Loucy (cell line): ENCODE measurements around the gene C1QTNF12.

ENCODE experiments used
- H2AFZ ChIP-seq: fragments of 200-600 bp; sonication (generic); 2 replicates; pipeline ENCODE4 v1.6.0; 2016; ENCODE audit warnings: antibody characterized with exemption, mild to moderate bottlenecking, low read length, moderate library complexity
- H3F3A ChIP-seq: fragments of 200-600 bp; 2 replicates; pipeline ENCODE4 v1.6.0; 2016; ENCODE audit warnings: antibody characterized with exemption, low read depth, mild to moderate bottlenecking
- H3K27me3 ChIP-seq: fragments of 200-600 bp; sonication (generic); 2 replicates; pipeline ENCODE4 v1.6.1; 2014; ENCODE audit warnings: low read length, mild to moderate bottlenecking; ENCODE audit not compliant: insufficient read depth, poor library complexity, severe bottlenecking
- H3K36me3 ChIP-seq: fragments of 200-600 bp; sonication (generic); 2 replicates; pipeline ENCODE4 v1.6.1; 2016; ENCODE audit warnings: low read length; ENCODE audit not compliant: insufficient read depth
- H3K4me1 ChIP-seq: fragments of 200-600 bp; sonication (generic); 2 replicates; pipeline ENCODE4 v1.5.1; 2014; ENCODE audit warnings: low read length, mild to moderate bottlenecking; ENCODE audit not compliant: insufficient read depth, poor library complexity, severe bottlenecking
- H3K4me2 ChIP-seq: fragments of 200-600 bp; sonication (generic); 2 replicates; pipeline ENCODE4 v1.6.0; 2014; ENCODE audit warnings: antibody characterized with exemption, low read length, low read depth, mild to moderate bottlenecking; ENCODE audit not compliant: poor library complexity, severe bottlenecking
- H3K4me3 ChIP-seq: fragments of 200-600 bp; sonication (generic); 2 replicates; pipeline ENCODE4 v1.5.1; 2014; ENCODE audit warnings: low read length, mild to moderate bottlenecking, mixed read lengths; ENCODE audit not compliant: poor library complexity, severe bottlenecking
- H3K79me2 ChIP-seq: fragments of 200-600 bp; sonication (generic); 2 replicates; pipeline ENCODE4 v1.6.1; 2014; ENCODE audit warnings: low read length; ENCODE audit not compliant: insufficient read depth
- H3K9ac ChIP-seq: fragments of 200-600 bp; sonication (generic); 2 replicates; pipeline ENCODE4 v1.6.0; 2014; ENCODE audit warnings: mild to moderate bottlenecking, low read depth, low read length, moderate library complexity; ENCODE audit not compliant: poor library complexity, severe bottlenecking
- H3K9me2 ChIP-seq: fragments of 200-600 bp; sonication (generic); replicated peaks from 2 replicates; pipeline ENCODE4 v1.6.1; 2016; ENCODE audit warnings: low read depth, low read length, mixed read lengths
- H3K9me3 ChIP-seq: fragments of 200-600 bp; sonication (generic); 2 replicates; pipeline ENCODE4 v1.6.1; 2014; ENCODE audit warnings: mild to moderate bottlenecking, antibody characterized with exemption, low read length, low read depth; ENCODE audit not compliant: insufficient read depth
- H4K20me1 ChIP-seq: fragments of 200-600 bp; sonication (generic); 2 replicates; pipeline ENCODE4 v1.6.0; 2014; ENCODE audit warnings: antibody characterized with exemption, low read length, mild to moderate bottlenecking; ENCODE audit not compliant: insufficient read depth, poor library complexity, severe bottlenecking
- EZH2phosphoT487 ChIP-seq: fragments of 200-600 bp; IDR thresholded peaks from 2 replicates; pipeline ENCODE4 v1.6.1; 2018; ENCODE audit warnings: antibody characterized with exemption, mild to moderate bottlenecking, moderate library complexity, borderline replicate concordance
- TF ChIP-seq, protein P1 (sequence below): fragments of 200-600 bp; sonication (generic); conservative IDR thresholded peaks from 2 replicates; pipeline ENCODE4 v1.5.1; 2014; ENCODE audit warnings: mild to moderate bottlenecking, antibody characterized with exemption, low read length

Gene C1QTNF12

DNA sequence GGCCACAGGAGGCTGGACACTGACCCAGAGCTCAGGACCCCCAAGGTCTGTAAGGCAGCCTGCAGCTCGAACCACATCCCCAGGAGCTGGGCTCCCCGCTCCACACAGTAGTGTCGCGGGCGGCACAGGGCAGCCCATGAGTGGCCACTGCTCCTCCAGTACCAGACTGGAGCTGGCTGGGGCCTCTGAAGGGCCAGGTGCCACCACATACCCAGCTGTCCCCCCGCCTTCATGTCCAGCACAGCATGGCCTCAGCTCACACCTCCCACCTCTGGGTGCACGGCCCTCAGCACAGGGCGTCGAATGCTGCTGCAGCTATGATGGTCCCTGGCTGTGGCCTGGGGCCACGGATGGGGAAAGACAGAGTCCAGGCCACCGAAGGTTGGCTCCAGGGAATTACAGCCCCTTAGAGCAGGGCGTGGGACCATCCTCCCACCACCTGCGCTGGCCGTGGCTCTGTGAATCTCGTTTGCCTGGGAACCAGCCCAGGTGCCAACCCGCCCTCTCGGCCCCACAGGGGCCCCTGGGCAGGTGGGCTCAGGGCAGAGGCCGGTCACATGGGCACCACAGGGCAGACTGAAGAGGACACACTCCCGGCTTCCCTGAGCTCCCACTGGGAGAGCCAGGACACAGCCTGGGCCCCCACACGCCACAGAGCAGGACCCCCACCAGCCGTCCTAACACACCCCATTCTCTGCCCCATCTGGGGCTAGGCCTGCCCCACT, 30.5 kb downstream of the C1QTNF12 start:
- Histone ChIP-seq H3K4me2 (no peak overlapping the region), H3F3A (no peaks in the 10 kb centered on the region), H3K9me3 (no peaks in the 10 kb centered on the region), H3K9ac (no peak overlapping the region), H4K20me1 (peaks cover 4% of the 10 kb centered on the region), H3K27me3 (no peaks in the 10 kb centered on the region), H3K4me1 (peaks cover 24% of the 10 kb centered on the region), H2AFZ (no peak overlapping the region), H3K79me2 (peaks cover 11% of the 10 kb centered on the region; the same call in 1 of the 2 replicates), H3K9me2 (no peaks in the 10 kb centered on the region), H3K4me3 (no peak overlapping the region), H3K36me3 (peaks cover 33% of the 10 kb centered on the region; the same call in 1 of the 2 replicates)
- no peak for TF ChIP-seq EZH2phosphoT487
- TF ChIP-seq, protein P1, sequence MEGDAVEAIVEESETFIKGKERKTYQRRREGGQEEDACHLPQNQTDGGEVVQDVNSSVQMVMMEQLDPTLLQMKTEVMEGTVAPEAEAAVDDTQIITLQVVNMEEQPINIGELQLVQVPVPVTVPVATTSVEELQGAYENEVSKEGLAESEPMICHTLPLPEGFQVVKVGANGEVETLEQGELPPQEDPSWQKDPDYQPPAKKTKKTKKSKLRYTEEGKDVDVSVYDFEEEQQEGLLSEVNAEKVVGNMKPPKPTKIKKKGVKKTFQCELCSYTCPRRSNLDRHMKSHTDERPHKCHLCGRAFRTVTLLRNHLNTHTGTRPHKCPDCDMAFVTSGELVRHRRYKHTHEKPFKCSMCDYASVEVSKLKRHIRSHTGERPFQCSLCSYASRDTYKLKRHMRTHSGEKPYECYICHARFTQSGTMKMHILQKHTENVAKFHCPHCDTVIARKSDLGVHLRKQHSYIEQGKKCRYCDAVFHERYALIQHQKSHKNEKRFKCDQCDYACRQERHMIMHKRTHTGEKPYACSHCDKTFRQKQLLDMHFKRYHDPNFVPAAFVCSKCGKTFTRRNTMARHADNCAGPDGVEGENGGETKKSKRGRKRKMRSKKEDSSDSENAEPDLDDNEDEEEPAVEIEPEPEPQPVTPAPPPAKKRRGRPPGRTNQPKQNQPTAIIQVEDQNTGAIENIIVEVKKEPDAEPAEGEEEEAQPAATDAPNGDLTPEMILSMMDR = no peak

DNA sequence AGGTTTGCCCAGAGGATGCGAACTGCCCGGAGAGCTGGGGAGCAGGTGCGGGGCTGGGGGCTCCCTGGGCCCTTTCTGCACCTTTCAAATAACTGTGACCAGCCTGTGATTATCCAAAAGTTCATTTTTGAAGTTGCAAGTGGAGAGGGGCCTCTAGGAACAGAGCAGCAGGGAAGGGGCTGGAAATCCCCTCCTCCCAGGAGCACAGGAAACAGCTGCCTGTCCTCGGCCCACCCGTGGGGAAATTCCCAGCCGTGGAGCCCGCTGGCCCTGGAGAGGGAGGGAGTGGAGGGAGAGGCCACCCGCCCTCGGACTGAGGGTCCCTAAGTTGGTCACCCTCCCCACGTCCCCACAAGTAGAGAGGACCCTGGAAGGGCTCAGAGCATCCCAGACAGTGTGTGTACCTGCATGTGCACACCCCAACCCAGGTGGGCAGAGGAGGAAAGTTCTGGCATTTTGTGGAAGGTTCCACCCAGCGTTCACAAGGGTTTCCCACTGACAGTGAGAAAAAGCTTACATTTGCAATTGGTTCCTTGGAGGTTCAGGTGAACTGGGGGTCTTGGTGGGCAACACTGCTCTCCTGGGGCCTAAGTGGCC, 31.3 kb downstream of the C1QTNF12 start:
- Histone ChIP-seq H4K20me1 (peaks cover 4% of the 10 kb centered on the region), H3F3A (no peaks in the 10 kb centered on the region), H3K79me2 (peaks cover 18% of the 10 kb centered on the region; the same call in 1 of the 2 replicates), H3K9ac (peak overlapping the region; percentile 28), H3K4me1 (peaks cover 28% of the 10 kb centered on the region), H3K9me2 (no peaks in the 10 kb centered on the region), H3K4me2 (no peak overlapping the region), H3K4me3 (no peak overlapping the region), H3K27me3 (no peaks in the 10 kb centered on the region), H3K9me3 (no peaks in the 10 kb centered on the region), H2AFZ (no peak overlapping the region), H3K36me3 (peaks cover 26% of the 10 kb centered on the region; the same call in 1 of the 2 replicates)
- TF ChIP-seq EZH2phosphoT487 = no peak
- TF ChIP-seq, protein P1 = no peak

DNA sequence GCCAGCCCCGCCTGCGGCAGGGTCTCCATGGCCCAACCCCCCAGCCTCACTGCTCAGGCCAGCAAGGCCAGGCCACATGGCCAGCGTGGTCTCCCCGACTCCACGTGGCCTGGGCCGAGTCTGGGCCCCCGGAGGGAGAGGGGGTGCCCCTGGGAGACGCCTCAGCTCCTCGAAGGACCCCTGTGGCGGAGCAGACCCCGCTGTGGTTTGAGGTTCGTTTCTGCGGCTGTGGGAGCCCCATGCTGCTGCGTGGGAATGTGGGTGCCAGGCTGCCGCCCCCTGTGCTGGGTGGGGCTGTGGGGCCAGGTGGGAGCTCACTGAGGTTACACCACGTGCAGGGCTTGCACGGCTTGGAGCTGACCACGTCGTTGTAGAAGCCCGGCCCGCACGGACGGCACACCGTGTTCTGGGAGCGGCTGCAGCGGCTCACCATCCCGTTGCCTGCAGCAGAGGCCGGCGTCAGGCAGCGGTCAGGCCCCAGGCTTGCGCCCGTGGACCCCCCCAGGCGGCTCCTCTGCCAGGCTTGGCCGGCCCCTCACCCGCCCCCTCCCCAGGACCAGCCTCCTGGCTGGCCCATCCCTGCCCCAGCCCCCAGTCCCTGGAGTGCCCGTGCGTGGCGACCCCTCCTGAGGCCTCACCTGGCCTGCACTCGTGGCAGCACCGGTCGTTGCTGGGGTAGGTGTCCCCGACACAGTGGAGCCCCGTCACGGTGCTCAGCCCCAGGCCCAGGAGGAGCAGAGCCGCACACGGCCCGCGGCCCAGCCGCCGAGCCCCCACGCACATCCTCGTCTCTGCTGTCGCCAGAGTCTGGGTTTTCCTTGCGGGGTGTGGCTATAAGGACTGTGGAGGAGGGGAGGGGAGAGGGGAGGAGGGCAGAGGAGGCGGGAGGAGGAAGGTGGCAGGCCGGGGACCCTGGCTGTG, 32.9 kb downstream of the C1QTNF12 start, which contains the start of gene TNFRSF4:
TNFRSF4 (minus strand) TSS at position 809 of the 921 bp plus-strand sequence; CDS start at position 783, 26 bp downstream.
- peaks cover 41% of the 10 kb centered on the region for H3K4me1 ChIP-seq
- H3K9ac ChIP-seq = peak within 1 kb of the TSS; percentile 77
- H3F3A ChIP-seq = 0 out of 2 replicates have a peak, but pooled peaks cover 3% of the 10 kb centered on the region
- no peaks in the 10 kb centered on the region for H4K20me1 ChIP-seq
- TF ChIP-seq, protein P1 = no peak
- no peak for TF ChIP-seq EZH2phosphoT487
- H3K4me3 ChIP-seq = peak within 1 kb of the TSS; percentile 71
- peak within 1 kb of the TSS; percentile 78 for H3K4me2 ChIP-seq
- H3K9me2 ChIP-seq = no peaks in the 10 kb centered on the region
- peaks cover 20% of the 10 kb centered on the region; the same call in 1 of the 2 replicates for H3K79me2 ChIP-seq
- H2AFZ ChIP-seq = no peak within 1 kb of the TSS
- peaks cover 24% of the 10 kb centered on the region; the same call in 1 of the 2 replicates for H3K36me3 ChIP-seq
- H3K27me3 ChIP-seq = no peaks in the 10 kb centered on the region
- H3K9me3 ChIP-seq = no peaks in the 10 kb centered on the region
